ENCODE data around the gene PLEKHG5.

Gene PLEKHG5

DNA sequence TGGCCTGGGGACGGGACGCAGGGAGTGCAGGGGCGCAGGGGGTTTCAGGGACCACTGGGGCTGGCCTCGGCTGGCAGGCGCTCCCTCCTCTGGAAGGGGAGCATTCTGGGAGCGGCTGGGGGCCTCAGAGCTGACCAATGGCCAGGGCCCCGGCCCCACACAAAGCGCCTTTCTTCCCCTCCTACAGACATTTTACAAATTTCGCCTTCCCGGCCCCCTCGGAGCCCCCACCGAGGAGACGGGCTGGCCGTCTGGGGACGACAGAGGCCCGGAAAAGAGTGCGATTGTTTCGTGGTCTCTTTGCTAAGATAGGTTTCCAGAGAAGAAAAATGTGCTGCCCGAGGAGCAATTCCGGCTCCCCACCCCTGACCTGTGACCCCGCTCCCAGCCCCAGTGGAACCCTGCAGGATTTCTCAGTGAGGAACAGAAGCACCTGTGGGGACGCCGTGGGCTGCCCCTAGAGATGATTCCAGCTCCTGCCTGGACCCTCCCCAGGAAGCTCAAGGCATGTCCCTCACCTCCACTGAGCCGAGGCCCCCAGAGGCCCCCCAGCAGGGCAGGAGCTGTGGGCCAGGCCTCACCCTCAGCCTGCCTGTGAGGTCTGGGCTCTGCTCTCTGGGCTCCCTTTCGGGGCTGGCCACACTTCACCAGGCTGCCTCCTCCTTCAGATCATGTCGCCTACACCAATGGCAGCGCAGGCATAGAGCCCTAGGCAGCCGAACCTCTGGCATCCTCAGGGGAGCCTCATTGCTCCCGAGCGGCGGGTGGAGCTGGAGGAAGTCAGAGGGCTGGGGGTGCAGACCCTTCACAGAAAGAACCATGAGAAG is 15.0 kb upstream of the PLEKHG5 start:
- H3K4me3 Mint-ChIP-seq, result no peak overlapping the region
- DNase-seq, result no peak
- H3K4me1 Mint-ChIP-seq (ENCODE audit: low read depth), result no peaks in the 10 kb centered on the region
- peaks cover 6% of the 10 kb centered on the region for H3K27me3 Mint-ChIP-seq
- H3K9me3 Mint-ChIP-seq, result no peaks in the 10 kb centered on the region
- H3K27ac Mint-ChIP-seq, result no peak overlapping the region
- no peaks in the 10 kb centered on the region for H3K36me3 Mint-ChIP-seq (ENCODE audit: low read depth)

DNA sequence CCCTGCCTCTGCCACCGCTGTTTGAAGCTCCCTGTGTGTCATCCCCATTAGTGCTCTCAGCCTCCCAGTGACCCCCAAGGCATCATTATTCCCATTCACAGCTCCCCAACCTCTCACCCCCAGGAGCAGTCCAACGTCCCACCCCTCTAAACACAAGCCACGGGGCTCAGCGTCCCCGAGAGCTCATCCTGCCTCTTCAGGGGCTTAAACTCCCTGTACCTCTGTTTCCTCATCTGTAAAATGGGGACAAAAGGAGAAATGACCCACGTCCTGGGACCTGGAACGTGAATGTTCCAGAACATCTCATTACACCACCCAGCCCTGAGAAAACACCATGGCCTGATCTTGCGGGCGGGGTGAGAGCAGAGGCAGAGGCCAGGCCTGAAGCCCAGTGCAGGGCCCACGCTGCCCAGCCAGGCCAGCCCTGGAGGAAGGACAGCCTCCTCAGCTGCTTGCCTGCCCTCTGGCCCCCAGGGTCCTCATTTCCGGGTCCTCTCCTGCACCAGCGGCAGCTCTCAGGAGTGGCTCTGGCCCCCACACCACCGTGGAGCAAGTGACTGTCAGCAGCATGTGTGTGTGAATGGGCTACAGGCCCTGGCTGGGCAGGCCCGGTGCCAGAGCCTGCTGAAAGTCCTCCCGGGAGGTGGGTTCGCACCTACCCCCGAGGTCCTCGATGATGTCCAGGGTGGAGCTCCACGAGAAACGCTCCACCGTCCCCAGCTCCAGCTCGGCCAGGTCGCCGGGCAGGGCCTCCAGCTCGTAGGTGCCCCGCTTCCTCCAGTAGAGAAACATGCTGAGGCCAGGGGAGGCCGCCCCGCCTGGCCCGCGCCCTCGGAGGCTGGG is 14.1 kb upstream of the PLEKHG5 start:
- no peaks in the 10 kb centered on the region for H3K4me1 Mint-ChIP-seq (ENCODE audit: low read depth)
- no peaks in the 10 kb centered on the region for H3K9me3 Mint-ChIP-seq
- no peak for DNase-seq
- peaks cover 11% of the 10 kb centered on the region for H3K27me3 Mint-ChIP-seq
- no peak overlapping the region for H3K27ac Mint-ChIP-seq
- no peaks in the 10 kb centered on the region for H3K36me3 Mint-ChIP-seq (ENCODE audit: low read depth)
- H3K4me3 Mint-ChIP-seq, result no peak overlapping the region

DNA sequence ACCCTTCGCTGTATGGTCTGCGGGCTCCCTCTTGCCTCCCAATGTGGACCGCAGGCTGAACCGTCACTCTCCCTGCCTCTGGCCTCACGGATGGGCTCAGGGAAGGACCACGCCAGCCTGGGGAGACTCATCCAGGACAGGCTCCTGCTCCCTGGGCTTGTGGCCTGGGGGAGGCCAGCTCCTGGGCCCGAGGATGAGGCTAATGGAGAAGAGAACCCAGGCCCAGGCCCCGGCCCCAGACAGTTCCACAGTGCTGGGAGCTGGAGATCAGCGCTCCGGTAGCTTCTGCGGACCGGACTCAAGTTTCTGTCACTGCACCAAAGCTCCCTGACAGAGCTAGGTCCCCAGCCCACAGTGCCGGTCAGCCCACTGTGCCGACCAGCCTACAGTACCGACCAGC is 13.4 kb upstream of the PLEKHG5 start:
- no peak for DNase-seq
- Mint-ChIP-seq H3K9me3 (no peaks in the 10 kb centered on the region), H3K27ac (no peak overlapping the region), H3K4me3 (no peak overlapping the region), H3K4me1 (ENCODE audit: low read depth) (no peaks in the 10 kb centered on the region), H3K27me3 (peaks cover 11% of the 10 kb centered on the region), H3K36me3 (ENCODE audit: low read depth) (no peaks in the 10 kb centered on the region)

DNA sequence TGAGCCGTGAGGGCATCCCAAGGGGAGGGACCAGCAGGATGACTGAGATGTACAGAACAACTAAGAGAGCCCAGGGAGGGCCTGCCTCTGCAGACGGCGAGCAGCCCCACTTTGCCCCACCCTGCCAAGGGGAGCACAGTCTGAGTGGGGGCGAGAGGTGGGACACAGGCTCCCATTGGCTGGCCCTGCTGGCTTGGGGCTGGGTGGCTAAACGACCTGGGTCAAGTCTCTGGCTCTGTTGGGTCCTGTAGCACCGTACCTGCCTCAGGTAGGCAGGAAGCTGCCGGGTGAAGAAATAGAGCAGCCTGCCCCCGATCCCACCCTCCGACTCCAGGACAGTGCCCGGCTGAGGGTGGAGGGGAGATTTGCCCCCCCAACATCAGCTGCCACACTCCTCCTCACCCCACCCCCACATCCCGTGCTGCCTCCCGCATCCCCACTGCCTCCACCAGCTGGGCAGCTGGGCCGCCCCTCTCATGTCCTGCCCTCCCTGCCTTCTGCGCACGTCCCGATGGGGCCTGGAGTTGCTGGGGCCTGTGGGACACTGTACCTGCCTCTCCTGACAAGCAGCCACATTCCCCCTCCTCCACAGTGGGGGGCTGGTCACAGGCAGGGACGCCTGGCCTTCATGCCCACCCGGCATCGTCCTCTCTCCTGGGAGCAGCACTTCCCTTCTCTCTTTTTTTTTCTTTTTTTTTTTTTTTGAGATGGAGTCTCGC is 12.6 kb upstream of the PLEKHG5 start:
- no peaks in the 10 kb centered on the region for H3K4me1 Mint-ChIP-seq (ENCODE audit: low read depth)
- DNase-seq, result no peak
- no peak overlapping the region for H3K4me3 Mint-ChIP-seq
- no peaks in the 10 kb centered on the region for H3K36me3 Mint-ChIP-seq (ENCODE audit: low read depth)
- H3K27me3 Mint-ChIP-seq, result peaks cover 13% of the 10 kb centered on the region
- no peak overlapping the region for H3K27ac Mint-ChIP-seq
- H3K9me3 Mint-ChIP-seq, result no peaks in the 10 kb centered on the region

DNA sequence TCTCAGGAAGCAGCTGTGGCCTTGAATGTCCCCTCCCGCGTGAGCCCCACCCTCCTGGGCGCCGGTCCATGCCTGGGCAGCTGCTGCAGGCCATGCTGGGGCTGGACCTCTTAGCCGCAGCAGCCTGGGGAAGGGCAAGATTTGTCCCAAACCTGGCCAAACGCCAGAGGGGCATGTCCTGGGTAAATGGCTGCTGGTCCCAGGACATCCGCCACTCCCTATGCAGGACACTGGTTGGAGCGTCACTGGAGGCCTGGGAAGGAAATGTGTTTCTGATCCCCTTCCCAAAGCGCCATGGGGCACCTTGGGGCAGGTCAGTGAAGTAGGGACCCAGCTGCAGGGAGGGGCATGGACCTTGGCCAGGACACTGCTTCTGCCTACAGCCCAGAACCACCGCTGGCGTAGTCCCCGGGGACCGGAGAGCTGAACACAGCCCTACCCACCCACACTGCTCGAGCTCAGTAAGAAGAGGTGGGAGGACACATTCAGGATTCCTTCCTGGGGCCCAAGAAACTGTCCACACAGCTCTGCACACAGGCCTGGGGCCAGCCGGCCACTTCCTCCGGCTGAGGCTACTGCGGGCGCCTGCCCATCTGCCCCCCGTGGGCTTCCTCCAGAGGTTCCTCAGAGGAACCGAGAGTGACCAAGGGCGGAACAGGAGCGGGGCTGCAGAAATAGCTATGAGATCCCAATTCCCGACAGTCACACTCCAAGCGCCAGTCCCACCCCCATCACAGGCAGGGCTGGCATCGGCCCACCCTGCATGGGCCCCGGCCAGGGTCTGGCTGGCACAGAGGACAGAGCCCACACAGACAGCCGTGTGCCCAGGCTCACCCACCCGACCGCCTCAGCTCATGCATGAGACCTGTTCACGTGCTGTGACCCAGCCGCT is 10.8 kb upstream of the PLEKHG5 start:
- no peak for DNase-seq
- no peaks in the 10 kb centered on the region for H3K36me3 Mint-ChIP-seq (ENCODE audit: low read depth)
- no peaks in the 10 kb centered on the region for H3K9me3 Mint-ChIP-seq
- H3K4me1 Mint-ChIP-seq (ENCODE audit: low read depth), result peaks cover 8% of the 10 kb centered on the region
- H3K27ac Mint-ChIP-seq, result no peak overlapping the region
- H3K4me3 Mint-ChIP-seq, result no peak overlapping the region
- H3K27me3 Mint-ChIP-seq, result peaks cover 21% of the 10 kb centered on the region

DNA sequence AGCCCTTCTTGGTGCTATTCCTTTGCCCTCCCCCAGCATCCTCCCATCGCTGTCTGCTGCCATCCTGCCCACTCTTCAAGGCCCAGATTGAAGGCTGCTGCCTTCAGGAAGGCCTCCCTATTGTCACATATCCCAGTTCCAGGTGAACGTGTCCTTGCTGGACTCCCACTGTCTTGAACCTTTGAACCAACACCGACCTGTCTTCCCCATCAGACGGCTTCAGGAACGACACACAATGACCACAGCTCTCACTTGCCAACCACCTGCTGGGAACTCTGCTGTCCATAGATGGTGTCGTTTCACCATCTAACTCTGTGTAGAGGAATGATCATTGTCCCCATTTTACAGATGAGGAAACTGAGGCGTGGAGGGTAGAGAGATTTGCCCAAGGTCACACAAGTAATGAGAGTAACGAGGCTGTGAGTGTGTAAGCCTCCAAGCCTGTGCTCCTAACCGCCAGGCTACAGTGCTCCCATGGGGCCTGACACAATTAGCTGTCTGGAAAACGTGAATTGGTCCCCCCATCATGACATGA is 9.9 kb upstream of the PLEKHG5 start:
- Mint-ChIP-seq H3K27me3 (peaks cover 19% of the 10 kb centered on the region), H3K9me3 (no peaks in the 10 kb centered on the region), H3K4me3 (no peak overlapping the region), H3K4me1 (ENCODE audit: low read depth) (peaks cover 10% of the 10 kb centered on the region), H3K36me3 (ENCODE audit: low read depth) (no peaks in the 10 kb centered on the region), H3K27ac (no peak overlapping the region)
- DNase-seq, result no peak

DNA sequence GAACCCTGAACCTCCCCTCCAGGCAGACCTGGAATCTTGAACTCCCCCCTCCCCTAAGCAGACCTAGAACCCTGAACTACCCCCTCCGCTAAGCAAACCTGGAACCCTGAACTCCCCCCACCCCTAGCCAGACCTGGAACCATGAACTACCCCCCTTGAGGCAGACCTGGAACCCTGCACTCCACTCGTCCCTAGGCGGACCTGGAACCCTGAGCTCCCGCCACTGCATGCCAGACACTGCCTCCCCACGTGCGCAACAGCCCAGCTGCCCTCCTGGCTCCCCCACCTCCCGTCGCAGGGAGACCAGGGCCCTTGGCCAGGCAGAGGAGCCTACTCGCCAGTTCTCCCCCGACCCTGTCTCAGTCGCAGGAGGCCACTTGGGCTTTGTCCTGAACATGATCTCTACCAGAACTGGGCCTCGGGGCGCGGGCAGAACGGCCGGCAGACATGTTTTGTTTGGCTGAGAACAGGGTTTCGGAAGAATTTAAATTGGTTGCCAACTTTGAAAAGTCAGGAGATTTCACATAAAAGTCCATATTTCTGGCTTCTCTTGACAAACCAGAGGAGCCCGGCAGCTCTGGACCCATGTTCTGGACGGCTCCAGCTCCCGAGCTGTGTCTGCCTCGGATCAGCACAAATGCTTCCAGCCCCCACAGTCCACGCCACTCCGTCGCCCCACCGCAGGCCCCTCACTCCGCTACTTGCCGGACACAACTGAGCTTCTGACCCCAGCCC is 9.2 kb upstream of the PLEKHG5 start:
- H3K4me3 Mint-ChIP-seq, result no peak overlapping the region
- H3K27ac Mint-ChIP-seq, result no peak overlapping the region
- H3K9me3 Mint-ChIP-seq, result no peaks in the 10 kb centered on the region
- H3K4me1 Mint-ChIP-seq (ENCODE audit: low read depth), result peaks cover 15% of the 10 kb centered on the region
- peaks cover 25% of the 10 kb centered on the region for H3K27me3 Mint-ChIP-seq
- H3K36me3 Mint-ChIP-seq (ENCODE audit: low read depth), result no peaks in the 10 kb centered on the region
- no peak for DNase-seq

DNA sequence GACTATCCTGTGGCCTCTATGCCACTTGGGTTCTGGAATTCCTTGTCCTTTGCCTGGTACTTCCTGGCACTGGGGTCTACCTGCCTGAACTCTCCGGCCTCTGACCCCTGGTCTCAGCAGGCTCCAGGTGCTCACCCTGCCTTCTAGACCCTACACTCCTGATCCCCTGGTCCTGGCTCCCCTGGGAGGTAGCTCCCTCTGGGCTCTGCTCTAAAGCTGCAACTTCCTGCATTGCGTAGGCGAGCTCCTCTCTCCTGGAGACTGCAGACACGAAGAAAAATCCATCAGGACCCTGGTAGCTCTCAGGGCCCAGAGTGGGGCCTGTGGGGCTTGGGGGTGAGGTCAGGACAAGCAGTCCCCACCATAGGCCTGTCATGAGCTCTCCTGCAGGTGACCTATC is 7.8 kb upstream of the PLEKHG5 start:
- Mint-ChIP-seq H3K4me3 (no peak overlapping the region), H3K36me3 (ENCODE audit: low read depth) (no peaks in the 10 kb centered on the region), H3K9me3 (no peaks in the 10 kb centered on the region), H3K27me3 (peaks cover 27% of the 10 kb centered on the region), H3K27ac (no peak overlapping the region), H3K4me1 (ENCODE audit: low read depth) (peaks cover 16% of the 10 kb centered on the region)
- DNase-seq, result no peak

DNA sequence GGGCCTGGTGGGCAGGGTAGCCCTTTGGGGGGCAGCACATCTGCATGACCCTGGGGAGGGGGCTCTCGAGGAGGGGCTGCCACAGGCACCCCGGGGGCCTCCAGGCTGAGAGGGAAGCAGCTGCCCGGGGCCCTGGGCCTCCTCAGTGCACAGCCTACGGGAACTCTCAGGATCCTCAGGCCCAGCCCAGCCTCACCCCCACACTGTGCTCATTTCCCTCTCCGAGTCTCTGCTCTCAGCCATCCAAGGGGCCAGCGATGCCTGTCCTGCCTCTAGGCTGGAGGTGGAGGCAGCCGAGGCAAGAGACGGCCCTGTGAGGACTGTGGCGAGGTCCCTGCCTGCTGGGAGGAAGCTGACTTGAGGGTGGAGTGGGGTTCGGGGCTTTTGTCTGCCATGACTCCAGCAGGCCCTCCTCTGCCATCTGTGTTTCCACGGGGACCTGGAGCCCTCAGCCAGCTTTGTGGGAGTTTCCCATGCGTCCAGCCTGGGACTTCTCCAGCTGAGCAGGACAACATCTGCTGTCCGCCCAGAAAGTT is 7.2 kb upstream of the PLEKHG5 start:
- Mint-ChIP-seq H3K27me3 (peaks cover 27% of the 10 kb centered on the region), H3K4me3 (no peak overlapping the region), H3K27ac (no peak overlapping the region), H3K4me1 (ENCODE audit: low read depth) (peaks cover 16% of the 10 kb centered on the region), H3K9me3 (no peaks in the 10 kb centered on the region), H3K36me3 (ENCODE audit: low read depth) (no peaks in the 10 kb centered on the region)
- no peak for DNase-seq

DNA sequence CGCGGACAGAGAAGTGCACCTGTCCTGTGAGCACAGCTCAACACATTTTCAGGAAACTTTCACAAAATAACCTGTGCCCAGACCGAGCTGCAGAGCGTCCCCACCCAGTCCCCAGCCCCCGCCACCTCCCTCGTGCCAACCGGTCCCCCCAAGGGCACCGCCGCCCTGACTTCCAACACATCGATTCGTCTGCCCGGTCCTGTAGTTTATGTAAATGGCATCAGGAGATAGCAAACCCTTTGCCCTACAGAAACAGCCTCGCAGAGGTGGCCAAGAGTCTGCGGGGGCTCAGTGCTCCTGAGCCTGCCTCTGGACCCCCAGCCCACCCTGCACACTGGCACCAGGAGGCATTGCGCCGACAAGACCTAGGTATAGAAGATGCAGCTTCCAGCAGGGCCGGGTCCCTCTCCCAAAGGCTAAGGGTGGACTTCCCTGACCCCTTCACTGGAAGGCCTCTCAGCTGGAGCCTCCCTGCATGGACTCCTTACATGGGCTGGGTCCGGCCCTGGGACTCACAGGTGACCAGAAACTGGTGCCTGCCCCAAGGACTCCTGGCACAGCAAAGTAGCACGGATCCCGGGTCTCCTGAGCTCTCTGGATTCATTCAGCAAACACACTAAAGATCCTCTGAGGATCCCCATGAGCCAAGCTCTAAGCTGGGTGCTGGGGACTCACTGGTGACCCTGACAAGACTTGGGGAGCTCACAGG is 6.6 kb upstream of the PLEKHG5 start:
- no peaks in the 10 kb centered on the region for H3K36me3 Mint-ChIP-seq (ENCODE audit: low read depth)
- H3K4me3 Mint-ChIP-seq, result peak overlapping the region; percentile 68
- no peak overlapping the region for H3K27ac Mint-ChIP-seq
- no peaks in the 10 kb centered on the region for H3K9me3 Mint-ChIP-seq
- peaks cover 27% of the 10 kb centered on the region for H3K27me3 Mint-ChIP-seq
- peaks cover 19% of the 10 kb centered on the region for H3K4me1 Mint-ChIP-seq (ENCODE audit: low read depth)
- DNase-seq, result no peak

DNA sequence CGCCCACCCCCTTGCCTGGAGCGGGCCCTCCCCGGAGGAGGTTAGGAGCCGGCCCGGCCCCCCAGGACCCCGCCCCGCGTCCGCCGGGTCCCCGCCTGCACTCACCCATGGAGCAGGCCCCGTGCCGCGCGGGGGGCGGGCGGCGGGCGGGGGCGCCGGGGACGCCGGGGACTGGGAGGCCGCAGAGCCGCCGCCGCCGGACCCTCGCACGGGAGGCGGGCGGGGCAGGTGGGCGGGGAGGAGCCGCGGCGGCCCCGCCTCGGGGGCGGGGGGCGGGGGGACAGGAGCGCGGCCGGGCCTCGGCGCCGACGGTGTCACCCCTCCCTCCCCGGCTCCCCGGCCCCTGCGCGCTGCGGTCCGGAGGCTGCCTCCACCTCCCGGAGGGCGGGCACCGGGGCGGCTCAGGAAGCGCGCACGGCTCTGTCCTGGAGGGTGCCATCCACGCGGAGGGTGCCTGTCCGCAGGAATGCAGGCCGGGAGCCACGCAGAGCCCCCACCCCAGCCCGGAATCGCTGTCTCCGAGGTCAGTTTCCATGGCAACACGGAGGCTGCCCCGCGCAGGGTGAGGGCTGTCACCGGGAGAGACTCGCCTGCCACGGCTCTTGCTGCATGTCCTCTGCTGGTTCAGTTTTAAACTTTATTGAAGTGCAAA is 5.9 kb upstream of the PLEKHG5 start:
- H3K27me3 Mint-ChIP-seq, result peaks cover 27% of the 10 kb centered on the region
- peak; percentile 67 for DNase-seq

DNA sequence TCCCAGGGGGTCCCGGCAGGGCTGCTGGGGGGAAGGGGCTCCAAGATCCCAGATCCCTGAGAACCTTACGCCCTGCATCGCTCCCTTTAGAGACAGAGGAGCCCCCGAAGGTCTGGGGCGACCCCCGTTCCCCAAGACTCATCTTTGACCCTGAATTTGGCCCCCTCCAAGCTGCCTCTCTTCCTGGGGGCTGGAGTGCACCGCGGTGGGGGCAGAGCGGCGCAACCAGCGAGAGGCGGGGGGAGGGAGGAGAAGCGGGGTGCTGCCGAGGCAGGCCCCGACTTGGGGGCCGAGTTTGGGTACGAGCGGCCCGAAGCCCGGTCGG is 5.4 kb upstream of the PLEKHG5 start:
- H3K27me3 Mint-ChIP-seq, result peaks cover 27% of the 10 kb centered on the region
- H3K9me3 Mint-ChIP-seq, result no peaks in the 10 kb centered on the region
- peak overlapping the region; percentile 42 for H3K4me3 Mint-ChIP-seq
- DNase-seq, result no peak
- H3K36me3 Mint-ChIP-seq (ENCODE audit: low read depth), result no peaks in the 10 kb centered on the region
- H3K4me1 Mint-ChIP-seq (ENCODE audit: low read depth), result peaks cover 19% of the 10 kb centered on the region
- H3K27ac Mint-ChIP-seq, result no peak overlapping the region

More for the DNA sequence above, 5.9 kb upstream of the PLEKHG5 start:
- H3K4me1 Mint-ChIP-seq (ENCODE audit: low read depth), result peaks cover 19% of the 10 kb centered on the region
- no peaks in the 10 kb centered on the region for H3K36me3 Mint-ChIP-seq (ENCODE audit: low read depth)
- H3K9me3 Mint-ChIP-seq, result no peaks in the 10 kb centered on the region
- H3K4me3 Mint-ChIP-seq, result peak overlapping the region; percentile 68
- H3K27ac Mint-ChIP-seq, result no peak overlapping the region

All from activated T-cell treated with anti-CD3 and anti-CD28 coated beads, Interleukin-2, amount 50 U/mL, for 24 hours (primary cell).